Smooth muscle cell (in vitro differentiated cells): Measurements from ENCODE around the gene CATSPERZ. TPM values are rescaled to one million over a fixed set of nuclear protein-coding genes. Genes with fewer than 3 reads are reported as not detected.
A peak's percentile ranks its signal among the peaks of the same experiment; 100 is the strongest.

ENCODE experiments used
- DNase-seq: peaks from one replicate; lab custom pipeline; 2025; ENCODE audit not compliant: unreplicated experiment; lab: John Stamatoyannopoulos, UW
- H2AFZ ChIP-seq: fragments of 200-600 bp; sonication (generic); 2 replicates; pipeline ENCODE4 v1.6.0; 2016; ENCODE audit warnings: antibody characterized with exemption, low read depth, mild to moderate bottlenecking
- H3F3A ChIP-seq: fragments of 200-600 bp; sonication (generic); 2 replicates; pipeline ENCODE4 v1.6.0; 2017; ENCODE audit warnings: antibody characterized with exemption, low read depth
- H3K27ac ChIP-seq: fragments of 200-600 bp; sonication (generic); 2 replicates; pipeline ENCODE4 v1.5.1; 2016; ENCODE audit warnings: low read depth, mild to moderate bottlenecking
- H3K27me3 ChIP-seq: fragments of 200-600 bp; sonication (generic); 2 replicates; pipeline ENCODE4 v1.6.1; 2016; ENCODE audit warnings: low read depth, mild to moderate bottlenecking
- H3K36me3 ChIP-seq: fragments of 200-600 bp; sonication (generic); 2 replicates; pipeline ENCODE4 v1.5.1; 2016; ENCODE audit warnings: low read depth
- H3K4me1 ChIP-seq: fragments of 200-600 bp; sonication (generic); 2 replicates; pipeline ENCODE4 v1.5.1; 2016; ENCODE audit warnings: low read depth
- H3K4me2 ChIP-seq: fragments of 200-600 bp; sonication (generic); 2 replicates; pipeline ENCODE4 v1.6.0; 2016; ENCODE audit warnings: mild to moderate bottlenecking
- H3K4me3 ChIP-seq: fragments of 200-600 bp; sonication (generic); 2 replicates; pipeline ENCODE4 v1.5.1; 2016; ENCODE audit warnings: mild to moderate bottlenecking
- H3K79me2 ChIP-seq: fragments of 200-600 bp; sonication (generic); 2 replicates; pipeline ENCODE4 v1.6.0; 2016; ENCODE audit warnings: low read depth, mild to moderate bottlenecking
- H3K9ac ChIP-seq: fragments of 200-600 bp; sonication (generic); 2 replicates; pipeline ENCODE4 v1.6.0; 2016; ENCODE audit warnings: low read depth
- H3K9me3 ChIP-seq: fragments of 200-600 bp; sonication (generic); replicated peaks from 2 replicates; pipeline ENCODE4 v1.5.1; 2016; ENCODE audit warnings: low read depth
- H4K20me1 ChIP-seq: fragments of 200-600 bp; sonication (generic); 2 replicates; pipeline ENCODE4 v1.6.0; 2016; ENCODE audit warnings: low read depth
- CTCF ChIP-seq: fragments of 200-600 bp; sonication (generic); IDR thresholded peaks from 2 replicates; pipeline ENCODE4 v1.5.1; 2017; ENCODE audit warnings: borderline replicate concordance, mild to moderate bottlenecking, antibody characterized with exemption; ENCODE audit not compliant: insufficient read depth, poor library complexity, severe bottlenecking
- WGBS: methylation state at CpG from one replicate; pipeline ENCODE4 v1.1.7; 2016; ENCODE audit warnings: low lambda C conversion rate; 5-methylcytosine and 5-hydroxymethylcytosine counted together
- polyA plus RNA-seq: library from polyadenylated mRNA; unstranded; fragments of >200 nt; fragmentation: Nextera tagmentation; extraction: Ambion mirVana; gene quantifications from 2 replicates; pipeline ENCODE4 v1.2.1, GENCODE V29; 2016
- total RNA-seq: library from RNA; depleted of rRNA; stranded (reverse); fragments of >200 nt; gene quantifications from 2 replicates; pipeline ENCODE4 v1.2.3, GENCODE V29; 2014

The CATSPERZ gene
- total and polyA plus RNA-seq, 2 experiments from 2014 or later: not detected

- Histone ChIP-seq H3K9ac (no peak overlapping the region), H3K4me2 (no peak overlapping the region), H3K27me3 (peaks cover 59% of the 10 kb centered on the region), H3K36me3 (no peaks in the 10 kb centered on the region), H3F3A (no peaks in the 10 kb centered on the region), H3K27ac (no peak overlapping the region), H3K9me3 (no peaks in the 10 kb centered on the region), H3K79me2 (no peaks in the 10 kb centered on the region), H3K4me3 (no peak overlapping the region), H3K4me1 (peaks cover 9% of the 10 kb centered on the region), H4K20me1 (peaks cover 20% of the 10 kb centered on the region), H2AFZ (no peak overlapping the region)
- no peak for TF ChIP-seq CTCF
- no peak for DNase-seq
- 57% methylated on average over 10 of the region's 10 CpGs for WGBS
Measured at GRCh38 chr11:64290352-64291261, 9.6 kb upstream of the CATSPERZ start.

GRCh38 chr11:64291262-64291751 is 8.9 kb upstream of the CATSPERZ start, which contains the start of gene KCNK4:
Gene KCNK4 (plus strand): TSS chr11:64291302. CDS start chr11:64293019, 1,717 bp downstream.
- H2AFZ ChIP-seq: no peak within 1 kb of the TSS
- no peak for DNase-seq
- peaks cover 66% of the 10 kb centered on the region for H3K27me3 ChIP-seq
- TF ChIP-seq CTCF: no peak
- peak within 1 kb of the TSS; percentile 88 for H3K4me2 ChIP-seq
- no peaks in the 10 kb centered on the region for H3F3A ChIP-seq
- no peaks in the 10 kb centered on the region for H3K36me3 ChIP-seq
- no peaks in the 10 kb centered on the region for H3K79me2 ChIP-seq
- H4K20me1 ChIP-seq: peaks cover 20% of the 10 kb centered on the region
- 7% methylated on average over 23 of the region's 45 CpGs for WGBS
- H3K4me3 ChIP-seq: peak within 1 kb of the TSS; percentile 44
- no peak within 1 kb of the TSS for H3K27ac ChIP-seq
- H3K9ac ChIP-seq: no peak within 1 kb of the TSS
- no peaks in the 10 kb centered on the region for H3K9me3 ChIP-seq
- H3K4me1 ChIP-seq: peaks cover 7% of the 10 kb centered on the region

- no peaks in the 10 kb centered on the region for H3K9me3 ChIP-seq
- H3K79me2 ChIP-seq: no peaks in the 10 kb centered on the region
- peaks cover 20% of the 10 kb centered on the region for H4K20me1 ChIP-seq
- H2AFZ ChIP-seq: no peak overlapping the region
- H3K4me2 ChIP-seq: peak overlapping the region; percentile 88
- H3K27me3 ChIP-seq: peaks cover 72% of the 10 kb centered on the region
- peaks cover 5% of the 10 kb centered on the region for H3K4me1 ChIP-seq
- no peak for DNase-seq
- 4% methylated on average over 18 of the region's 96 CpGs for WGBS
- no peaks in the 10 kb centered on the region for H3K36me3 ChIP-seq
- no peaks in the 10 kb centered on the region for H3F3A ChIP-seq
- TF ChIP-seq CTCF: no peak
- peak overlapping the region; percentile 44 for H3K4me3 ChIP-seq
- no peak overlapping the region for H3K27ac ChIP-seq
- no peak overlapping the region for H3K9ac ChIP-seq
Measured at GRCh38 chr11:64291752-64292459, 8.3 kb upstream of the CATSPERZ start.
